Measurements from ENCODE around the gene SLC35A5.
A peak's percentile ranks its signal among the peaks of the same experiment; 100 is the strongest.

The SLC35A5 gene

DNA sequence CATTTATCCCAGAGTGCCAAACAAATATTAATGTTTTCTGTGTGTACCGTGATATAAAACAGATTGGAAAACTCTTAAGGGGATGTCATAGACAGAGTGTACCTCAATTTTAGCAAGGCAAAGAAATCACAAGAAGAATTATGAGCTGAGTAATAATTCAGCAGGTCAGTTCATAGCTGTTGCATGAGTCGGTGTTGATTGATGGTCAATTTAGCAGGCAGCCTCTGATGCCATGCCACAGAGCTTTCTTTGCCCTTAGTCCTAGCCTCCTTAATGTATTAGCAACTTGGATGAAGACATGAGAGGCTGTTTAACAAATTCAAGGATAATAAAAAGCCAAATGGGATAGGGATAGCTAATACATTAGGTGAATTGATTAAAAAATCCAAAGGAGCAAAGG is 6.8 kb downstream of the SLC35A5 start:
- FAIRE-seq: no peak
- DNase-seq (ENCODE audit: extremely low spot score, insufficient read length, low read depth): no peak

DNA sequence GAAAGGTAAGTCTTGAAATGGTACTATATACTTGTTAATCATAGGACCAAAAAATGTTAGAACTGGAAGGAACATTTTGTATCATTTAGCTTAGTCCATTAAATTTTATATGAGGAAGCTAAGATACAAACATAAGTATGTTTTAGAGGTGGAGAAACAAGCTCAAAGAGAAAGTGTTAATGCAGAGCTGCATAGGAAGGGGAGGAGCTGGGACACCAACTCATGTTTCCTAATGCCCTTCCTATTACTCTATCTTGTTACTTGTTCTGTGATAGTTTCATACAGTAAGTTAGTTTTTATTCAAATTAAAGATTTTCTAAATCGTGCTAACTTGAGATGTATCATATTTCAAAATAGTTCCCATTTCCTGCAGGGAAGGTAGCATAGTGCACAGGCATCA is 7.4 kb downstream of the SLC35A5 start:
- no peak for FAIRE-seq

GRCh38 chr3:112572701-112573100 is 10.9 kb downstream of the SLC35A5 start:
- DNase-seq (ENCODE audit: extremely low spot score, insufficient read length, low read depth) (no peak), FAIRE-seq (no peak)

More for the DNA sequence above, 7.4 kb downstream of the SLC35A5 start:
- no peak for DNase-seq (ENCODE audit: extremely low spot score, insufficient read length, low read depth)

DNA sequence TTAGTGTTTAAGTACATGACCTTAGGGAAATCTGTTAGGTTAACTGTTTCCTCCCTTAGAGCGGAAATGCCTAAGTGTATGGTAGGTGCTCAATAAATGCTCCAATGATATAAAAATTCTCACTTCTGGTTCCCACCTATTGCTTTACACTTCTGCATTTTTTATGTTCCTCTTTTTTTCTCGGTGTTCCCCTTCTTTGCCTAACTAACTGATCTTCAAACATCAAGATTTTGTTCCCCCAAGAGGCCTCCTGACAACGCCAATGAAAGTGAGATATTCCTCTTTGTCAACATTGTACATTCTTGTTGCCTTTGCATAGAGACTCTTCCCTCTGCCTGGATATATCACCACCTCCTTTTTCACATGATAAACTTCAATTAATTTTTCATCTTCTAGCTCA is 17.4 kb downstream of the SLC35A5 start:
- FAIRE-seq (no peak), DNase-seq (ENCODE audit: extremely low spot score, insufficient read length, low read depth) (no peak)

- FAIRE-seq: no peak
- no peak for DNase-seq (ENCODE audit: extremely low spot score, insufficient read length, low read depth)
These were observed 17.9 kb downstream of the SLC35A5 start for GRCh38 chr3:112579697-112580096.

DNA sequence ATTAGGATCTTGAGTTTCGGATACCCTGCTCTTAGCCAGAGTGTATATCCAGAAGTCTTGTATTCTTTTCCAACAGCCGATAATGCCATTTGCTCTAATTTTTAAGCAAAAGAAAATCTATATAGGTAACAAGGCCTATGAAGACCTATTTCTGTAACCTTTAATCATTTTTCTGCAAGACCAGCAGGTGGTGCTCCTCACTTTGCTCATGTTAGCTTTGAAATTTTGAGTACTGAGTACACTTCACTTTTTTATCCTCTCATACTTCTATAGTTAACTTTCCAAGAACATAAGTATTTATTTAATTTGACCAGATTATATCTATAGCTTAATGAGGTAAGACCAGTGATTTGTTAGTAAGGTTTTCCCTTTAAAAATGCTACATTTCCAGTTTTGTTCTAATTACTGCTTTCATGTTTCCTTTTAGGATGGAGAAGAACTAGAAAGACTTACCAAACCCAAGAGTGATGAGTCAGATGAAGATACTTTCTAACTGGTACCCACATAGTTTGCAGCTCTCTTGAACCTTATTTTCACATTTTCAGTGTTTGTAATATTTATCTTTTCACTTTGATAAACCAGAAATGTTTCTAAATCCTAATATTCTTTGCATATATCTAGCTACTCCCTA is 20.5 kb downstream of the SLC35A5 start:
- no peak for DNase-seq (ENCODE audit: extremely low spot score, insufficient read length, low read depth)
- FAIRE-seq: peak; percentile 77

GRCh38 chr3:112583105-112583504 is 21.3 kb downstream of the SLC35A5 start:
- FAIRE-seq: no peak
- DNase-seq (ENCODE audit: extremely low spot score, insufficient read length, low read depth): no peak

- DNase-seq (ENCODE audit: extremely low spot score, insufficient read length, low read depth): no peak
- FAIRE-seq: no peak
These were observed 23.9 kb downstream of the SLC35A5 start for GRCh38 chr3:112585782-112586181.

GRCh38 chr3:112587336-112587735 is 25.5 kb downstream of the SLC35A5 start:
- peak; percentile 26 for FAIRE-seq

DNA sequence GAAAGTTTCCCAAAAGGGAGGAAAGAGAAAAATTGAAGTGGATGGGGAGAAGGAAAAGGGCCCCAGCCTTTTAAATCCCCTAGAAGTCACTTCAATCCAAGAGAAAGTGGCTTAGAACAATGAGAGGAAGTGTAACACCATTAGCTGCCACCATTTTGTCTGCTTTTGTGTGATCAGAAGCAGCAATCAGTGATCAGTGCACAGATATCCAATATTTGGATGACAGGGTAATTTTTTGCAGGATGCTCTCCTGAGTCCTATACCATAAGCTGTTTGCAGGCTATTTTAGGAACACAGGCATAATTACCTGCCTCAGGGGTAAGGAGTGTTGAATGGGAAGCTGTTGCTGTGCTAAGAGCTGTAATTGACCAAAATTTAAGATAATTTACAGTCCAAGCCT is 31.4 kb downstream of the SLC35A5 start:
- DNase-seq (ENCODE audit: extremely low spot score, insufficient read length, low read depth) (no peak), FAIRE-seq (no peak)

More at GRCh38 chr3:112587336-112587735, 25.5 kb downstream of the SLC35A5 start:
- DNase-seq (ENCODE audit: extremely low spot score, insufficient read length, low read depth): no peak

GRCh38 chr3:112594856-112595255 is 33.0 kb downstream of the SLC35A5 start:
- DNase-seq (ENCODE audit: extremely low spot score, insufficient read length, low read depth) (no peak), FAIRE-seq (no peak)

GRCh38 chr3:112597945-112598344 is 36.1 kb downstream of the SLC35A5 start:
- DNase-seq (ENCODE audit: extremely low spot score, insufficient read length, low read depth) (no peak), FAIRE-seq (no peak)

- DNase-seq (ENCODE audit: extremely low spot score, insufficient read length, low read depth) (no peak), FAIRE-seq (no peak)
These were observed 36.9 kb downstream of the SLC35A5 start for GRCh38 chr3:112598731-112599130.

DNA sequence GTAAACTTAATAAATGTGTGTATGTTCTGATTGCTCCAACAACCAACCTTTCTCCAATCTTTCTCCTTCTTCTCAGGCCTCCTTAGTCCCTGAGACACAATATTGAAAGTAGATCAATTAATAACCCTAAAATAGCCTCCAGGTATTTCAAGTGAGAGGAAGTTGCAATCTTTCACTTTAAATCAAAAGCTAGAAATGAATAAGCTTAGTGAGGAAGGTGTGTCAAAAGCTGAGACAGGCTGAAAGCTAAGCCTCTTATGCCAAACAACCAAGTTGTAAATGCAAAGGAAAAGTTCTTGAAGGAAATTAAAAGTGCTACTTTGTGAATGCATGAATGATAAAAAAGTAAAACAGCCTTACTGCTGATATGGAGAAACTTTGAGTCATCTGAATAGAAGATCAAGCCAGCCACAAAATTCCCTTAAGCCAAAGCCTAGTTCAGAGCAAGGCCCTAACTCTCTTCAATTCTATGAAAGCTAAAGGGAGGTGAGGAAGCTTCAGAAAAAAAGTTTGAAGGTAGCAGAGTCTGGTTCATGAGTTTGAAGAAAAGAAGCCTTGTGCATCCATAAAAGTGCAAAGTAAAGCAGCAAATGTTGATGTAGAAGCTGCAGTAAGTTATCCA is 40.5 kb downstream of the SLC35A5 start:
- FAIRE-seq: peak; percentile 77
- DNase-seq (ENCODE audit: extremely low spot score, insufficient read length, low read depth): no peak

GRCh38 chr3:112604536-112604935 is 42.7 kb downstream of the SLC35A5 start:
- no peak for FAIRE-seq
- DNase-seq (ENCODE audit: extremely low spot score, insufficient read length, low read depth): no peak

GRCh38 chr3:112605285-112605684 is 43.4 kb downstream of the SLC35A5 start:
- FAIRE-seq (no peak), DNase-seq (ENCODE audit: extremely low spot score, insufficient read length, low read depth) (no peak)

GRCh38 chr3:112606098-112606497 is 44.3 kb downstream of the SLC35A5 start:
- DNase-seq (ENCODE audit: extremely low spot score, insufficient read length, low read depth): no peak
- FAIRE-seq: no peak

- FAIRE-seq: no peak
- DNase-seq (ENCODE audit: extremely low spot score, insufficient read length, low read depth): no peak
These were observed 46.0 kb downstream of the SLC35A5 start for GRCh38 chr3:112607863-112608262.

DNA sequence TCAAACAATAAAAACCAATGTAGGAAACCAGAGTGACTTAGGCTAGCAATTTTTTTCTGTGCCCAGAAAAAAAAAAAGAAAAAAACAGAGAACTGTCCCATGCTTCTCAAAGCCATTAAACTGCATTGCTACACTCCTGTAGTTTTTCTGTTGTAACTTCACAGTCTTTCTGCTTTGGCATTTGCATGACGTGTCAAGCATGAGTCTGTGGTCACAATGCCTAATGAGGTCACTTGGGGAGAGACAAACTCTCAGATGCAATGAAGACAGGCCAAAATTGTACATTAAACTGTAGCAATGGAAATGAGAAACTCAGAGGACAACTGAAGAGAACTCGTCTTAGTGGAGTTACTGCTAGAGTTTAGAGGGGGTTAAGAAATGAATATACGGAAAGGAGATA is 48.3 kb downstream of the SLC35A5 start:
- no peak for FAIRE-seq

DNA sequence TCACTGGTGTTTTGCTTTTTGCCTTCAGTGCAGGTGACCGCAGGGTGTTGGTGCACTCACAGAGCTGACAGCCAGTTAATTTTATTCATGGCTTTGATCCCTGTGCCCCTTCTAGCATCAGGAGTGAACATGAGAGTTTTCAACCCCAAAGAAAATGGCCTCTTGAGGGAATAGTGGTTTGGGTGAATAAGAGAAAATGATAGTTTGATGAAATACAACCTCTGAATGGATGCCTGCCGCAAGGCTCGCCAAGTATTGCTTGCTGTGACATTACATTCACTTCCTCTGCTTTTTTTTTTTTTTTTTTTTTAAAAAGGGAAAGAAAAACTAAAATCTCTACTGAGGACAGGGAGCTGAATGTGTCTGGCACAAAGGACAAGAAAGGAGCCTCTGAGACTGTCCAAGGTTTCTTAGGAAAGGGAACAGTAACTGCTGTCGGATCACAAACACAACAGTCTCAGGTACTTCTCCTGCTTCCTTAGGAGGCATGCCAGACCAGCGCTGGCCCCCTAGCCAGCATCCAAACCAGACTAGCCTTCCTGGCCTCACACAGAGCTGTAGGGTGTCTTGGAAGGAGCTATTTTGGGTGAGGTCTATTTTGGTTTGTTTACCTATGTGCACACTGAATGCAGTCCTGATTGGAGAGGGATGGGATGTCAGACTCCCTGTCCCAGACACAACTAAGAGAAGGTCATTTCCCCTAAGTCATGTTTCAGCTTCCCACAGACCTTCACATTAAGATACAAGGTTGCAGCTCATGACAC is 50.1 kb downstream of the SLC35A5 start:
- DNase-seq (ENCODE audit: extremely low spot score, insufficient read length, low read depth) (no peak), FAIRE-seq (no peak)

More for the DNA sequence above, 48.3 kb downstream of the SLC35A5 start:
- DNase-seq (ENCODE audit: extremely low spot score, insufficient read length, low read depth): no peak

Measured in GM18507 (cell line).